Measurements from ENCODE around the gene NCBP2. TPM values are rescaled to one million over a fixed set of nuclear protein-coding genes. Genes with fewer than 3 reads are reported as not detected.

Gene NCBP2
- total and polyA plus RNA-seq, 2 donors (not counting 3 experiments of a cell fraction or from before 2014, with no cell fraction given), result 31.2 to 76.1 TPM

GRCh38 chr3:196966526-196967401 lies 24.4 kb upstream of the NCBP2 start:
- no peak overlapping the region for H3K4me2 ChIP-seq (ENCODE audit: insufficient read depth, low read length)
- no peak overlapping the region for H3K27ac ChIP-seq (ENCODE audit: insufficient read depth, low read depth, low read length)
- intact Hi-C loops (cut with micrococcal nuclease), result loop anchor here (5.0 kb wide), 1 partner anchor 444 kb away; no protein-coding TSS in a partner anchor
- H3K9me3 ChIP-seq (replicated peaks; ENCODE audit: control insufficient read depth, insufficient read depth, low read length), result no peaks in the 10 kb centered on the region
- DNase-seq (ENCODE audit: low read depth, low spot score) (no peak), FAIRE-seq (no peak)
- ChIA-PET CTCF (interaction anchor here (1.2 kb wide), 1 partner anchor 281 kb away, joined by 3 read pairs; no protein-coding TSS in a partner anchor), POLR2A (no interaction called here)
- H3K4me1 ChIP-seq (ENCODE audit: control insufficient read depth, extremely low read depth, insufficient read depth, low read length), result peaks cover 3% of the 10 kb centered on the region
- no peak for TF ChIP-seq MAX (IDR thresholded peaks at IDR 0.05; ENCODE audit: insufficient read depth, insufficient read length)
- no peak for TF ChIP-seq GATA2 (IDR thresholded peaks at IDR 0.05; ENCODE audit: insufficient read depth, insufficient read length, low read depth, low read length)
- no peak for TF ChIP-seq JUN (IDR thresholded peaks at IDR 0.05; ENCODE audit: borderline replicate concordance, insufficient read depth, insufficient read length, low read depth)
- no peak for TF ChIP-seq MYC (IDR thresholded peaks at IDR 0.05; ENCODE audit: low read depth, low read length)
- no peak for TF ChIP-seq EZH2 (IDR thresholded peaks at IDR 0.05; ENCODE audit: borderline replicate concordance, low read depth, low read length, severe bottlenecking)
- TF ChIP-seq CTCF (IDR thresholded peaks at IDR 0.05; ENCODE audit: extremely low read depth in 1 of 2, insufficient read depth in 1 of 2, low read depth in 1 of 2, low read length in 2 of 2), result no peak
- TF ChIP-seq POLR2A (IDR thresholded peaks at IDR 0.05; ENCODE audit: low read depth, low read length), result no peak
- TF ChIP-seq FOS (IDR thresholded peaks at IDR 0.05; ENCODE audit: borderline replicate concordance, insufficient read depth, low read length), result no peak
- TF ChIP-seq POLR2AphosphoS5 (IDR thresholded peaks at IDR 0.05; ENCODE audit: insufficient read depth, low read depth, low read length), result no peak
- H3K4me3 ChIP-seq (replicated peaks in 1 of 3; ENCODE audit: insufficient read depth in 1 of 3, low read depth in 1 of 3, low read length in 3 of 3), result no peak overlapping the region
- no TSS peak for BruUV-seq (replicated peaks)
- H3K27me3 ChIP-seq (ENCODE audit: control insufficient read depth in 2 of 2, insufficient read depth in 2 of 2, low read length in 2 of 2), result peaks cover 0 to 2% of the 10 kb centered on the region in 2 experiments
- no peaks in the 10 kb centered on the region for H3K36me3 ChIP-seq (ENCODE audit: control insufficient read depth in 2 of 2, extremely low read depth in 1 of 2, insufficient read depth in 2 of 2, low read length in 2 of 2)
- no peaks in the 10 kb centered on the region for H3K9me1 ChIP-seq (replicated peaks; ENCODE audit: control insufficient read depth, extremely low read depth, insufficient read depth, low read length)
- dilution Hi-C loops (cut with MboI; ENCODE audit: extremely low pct_ligation_motif_present, low sequenced_read_pairs), result no loop called here
- H4K20me1 ChIP-seq (replicated peaks; ENCODE audit: control insufficient read depth, extremely low read depth, insufficient read depth, low read length), result no peaks in the 10 kb centered on the region
- no peak overlapping the region for H2AFZ ChIP-seq (ENCODE audit: low read depth, low read length)
- H3K79me2 ChIP-seq (ENCODE audit: control insufficient read depth, insufficient read depth, low read length), result no peaks in the 10 kb centered on the region
- no peak overlapping the region for H3K9ac ChIP-seq (replicated peaks; ENCODE audit: extremely low read depth, insufficient read depth, low read length)

Measured in endothelial cell of umbilical vein (primary cell).